Activated naive CD4-positive, alpha-beta T cell treated with anti-CD3 and anti-CD28 coated beads, Interleukin-2, amount 50 U/mL, for 72 hours (primary cell): ENCODE data around the gene AIG1. TPM values are rescaled to one million over a fixed set of nuclear protein-coding genes. Genes with fewer than 3 reads are reported as not detected.

Experiments
- ATAC-seq, 2 donors: fragments of 150-1000 bp; cut with Tn5 transposase; 2 replicates each; pipeline ENCODE4 v1.10.0; 2021; ENCODE audit warnings: mild to moderate bottlenecking in 2 of 2, moderate library complexity in 2 of 2
- DNase-seq, 2 donors: peaks; one replicate each; pipeline ENCODE4 v3.0.0; 2021 to 2022; ENCODE audit warnings: low spot score in 2 of 2
- H3K27ac Mint-ChIP-seq, 2 donors: one replicate each; pipeline ENCODE4 v1.8.0; 2022; ENCODE audit warnings: mild to moderate bottlenecking in 2 of 2, mixed read lengths in 2 of 2
- H3K36me3 Mint-ChIP-seq, 2 donors: one replicate each; pipeline ENCODE4 v1.8.0; 2022; ENCODE audit warnings: mixed read lengths in 2 of 2
- H3K9me3 Mint-ChIP-seq, 2 donors: one replicate each; pipeline ENCODE4 v1.8.0; 2022; ENCODE audit warnings: mixed read lengths in 2 of 2
- total RNA-seq, 2 donors: library from RNA; stranded (reverse); gene quantifications; one replicate each; pipeline ENCODE4 v1.2.3, GENCODE V29; 2022

AIG1 gene
- total RNA-seq, 2 donors from 2014 or later = 15.5 to 34.8 TPM

- Mint-ChIP-seq H3K36me3 (peaks cover 0 to 15% of the 10 kb centered on the region in 2 donors), H3K9me3 (peaks cover 0 to 6% of the 10 kb centered on the region in 2 donors), H3K27ac (no peak overlapping the region)
- DNase-seq (no peak), ATAC-seq (no peak)
Measured at GRCh38 chr6:143103916-143104315, 43.2 kb downstream of the AIG1 start.

GRCh38 chr6:143107440-143107839, 46.8 kb downstream of the AIG1 start:
- Mint-ChIP-seq H3K9me3 (peaks cover 0 to 6% of the 10 kb centered on the region in 2 donors), H3K27ac (no peak overlapping the region), H3K36me3 (peaks cover 0 to 25% of the 10 kb centered on the region in 2 donors)
- no peak for DNase-seq
- no peak for ATAC-seq

- Mint-ChIP-seq H3K27ac (no peak overlapping the region), H3K36me3 (peaks cover 0 to 25% of the 10 kb centered on the region in 2 donors), H3K9me3 (peaks cover 0 to 6% of the 10 kb centered on the region in 2 donors)
- DNase-seq (no peak), ATAC-seq (no peak)
Measured at GRCh38 chr6:143107911-143108761, 47.4 kb downstream of the AIG1 start.

- no peak for ATAC-seq
- peaks cover 0 to 18% of the 10 kb centered on the region in 2 donors for H3K36me3 Mint-ChIP-seq
- no peak for DNase-seq
- peaks cover 0 to 6% of the 10 kb centered on the region in 2 donors for H3K9me3 Mint-ChIP-seq
- no peak overlapping the region for H3K27ac Mint-ChIP-seq
Measured at GRCh38 chr6:143109196-143109595, 48.5 kb downstream of the AIG1 start.

GRCh38 chr6:143110572-143110971, 49.9 kb downstream of the AIG1 start:
- ATAC-seq (no peak), DNase-seq (no peak)
- H3K9me3 Mint-ChIP-seq = peaks cover 0 to 6% of the 10 kb centered on the region in 2 donors
- H3K36me3 Mint-ChIP-seq = peaks cover 0 to 16% of the 10 kb centered on the region in 2 donors
- H3K27ac Mint-ChIP-seq = no peak overlapping the region

- no peak for DNase-seq
- ATAC-seq = no peak
- Mint-ChIP-seq H3K36me3 (peaks cover 0 to 13% of the 10 kb centered on the region in 2 donors), H3K9me3 (peaks cover under 1 to 8% of the 10 kb centered on the region in 2 donors), H3K27ac (no peak overlapping the region)
Measured at GRCh38 chr6:143110996-143111395, 50.3 kb downstream of the AIG1 start.

- Mint-ChIP-seq H3K36me3 (peaks cover 0 to 16% of the 10 kb centered on the region in 2 donors), H3K9me3 (peaks cover 5 to 12% of the 10 kb centered on the region in 2 donors), H3K27ac (no peak overlapping the region)
- DNase-seq = no peak
- no peak for ATAC-seq
Measured at GRCh38 chr6:143111443-143111842, 50.8 kb downstream of the AIG1 start.

GRCh38 chr6:143112084-143112768, 51.5 kb downstream of the AIG1 start:
- DNase-seq = no peak
- Mint-ChIP-seq H3K9me3 (peaks cover 6 to 16% of the 10 kb centered on the region in 2 donors), H3K36me3 (peaks cover 0 to 17% of the 10 kb centered on the region in 2 donors), H3K27ac (peak overlapping the region in 1 of 2 donors; percentile 31)
- ATAC-seq = peak; percentile 71 to 88

GRCh38 chr6:143112837-143113236, 52.1 kb downstream of the AIG1 start:
- peaks cover 0 to 17% of the 10 kb centered on the region in 2 donors for H3K36me3 Mint-ChIP-seq
- peaks cover 6 to 18% of the 10 kb centered on the region in 2 donors for H3K9me3 Mint-ChIP-seq
- no peak for DNase-seq
- ATAC-seq = no peak
- peak overlapping the region in 1 of 2 donors; percentile 31 for H3K27ac Mint-ChIP-seq

GRCh38 chr6:143115728-143116127, 55.0 kb downstream of the AIG1 start:
- peaks cover 6 to 22% of the 10 kb centered on the region in 2 donors for H3K9me3 Mint-ChIP-seq
- no peak for ATAC-seq
- H3K36me3 Mint-ChIP-seq = peaks cover 6 to 30% of the 10 kb centered on the region in 2 donors
- DNase-seq = no peak
- no peak overlapping the region for H3K27ac Mint-ChIP-seq

- peaks cover 11 to 24% of the 10 kb centered on the region in 2 donors for H3K9me3 Mint-ChIP-seq
- no peak for DNase-seq
Measured at GRCh38 chr6:143117108-143117507, 56.4 kb downstream of the AIG1 start.

GRCh38 chr6:143119260-143119659, 58.6 kb downstream of the AIG1 start:
- no peak overlapping the region for H3K27ac Mint-ChIP-seq
- peaks cover 12 to 30% of the 10 kb centered on the region in 2 donors for H3K36me3 Mint-ChIP-seq
- DNase-seq (no peak), ATAC-seq (no peak)
- peaks cover 11 to 29% of the 10 kb centered on the region in 2 donors for H3K9me3 Mint-ChIP-seq

More at GRCh38 chr6:143117108-143117507, 56.4 kb downstream of the AIG1 start:
- ATAC-seq = no peak
- H3K36me3 Mint-ChIP-seq = peaks cover 12 to 29% of the 10 kb centered on the region in 2 donors
- no peak overlapping the region for H3K27ac Mint-ChIP-seq

- DNase-seq (no peak), ATAC-seq (no peak)
- H3K36me3 Mint-ChIP-seq = peaks cover 13 to 52% of the 10 kb centered on the region in 2 donors
- no peak overlapping the region for H3K27ac Mint-ChIP-seq
- H3K9me3 Mint-ChIP-seq = peaks cover 5 to 34% of the 10 kb centered on the region in 2 donors
Measured at GRCh38 chr6:143123081-143123480, 62.4 kb downstream of the AIG1 start.

GRCh38 chr6:143123941-143124340, 63.3 kb downstream of the AIG1 start:
- Mint-ChIP-seq H3K36me3 (peaks cover 18 to 57% of the 10 kb centered on the region in 2 donors), H3K9me3 (peaks cover 5 to 34% of the 10 kb centered on the region in 2 donors), H3K27ac (no peak overlapping the region)
- ATAC-seq = no peak
- no peak for DNase-seq

GRCh38 chr6:143125455-143125854, 64.8 kb downstream of the AIG1 start:
- H3K27ac Mint-ChIP-seq = no peak overlapping the region
- ATAC-seq = peak in 1 of 2 donors; percentile 40
- peaks cover 13 to 50% of the 10 kb centered on the region in 2 donors for H3K36me3 Mint-ChIP-seq

GRCh38 chr6:143125864-143126573, 65.3 kb downstream of the AIG1 start:
- ATAC-seq (peak; percentile 60 to 64), DNase-seq (no peak)
- H3K36me3 Mint-ChIP-seq = peaks cover 18 to 50% of the 10 kb centered on the region in 2 donors
- H3K27ac Mint-ChIP-seq = peak overlapping the region in 1 of 2 donors; percentile 79
- H3K9me3 Mint-ChIP-seq = peaks cover 10 to 33% of the 10 kb centered on the region in 2 donors

More at GRCh38 chr6:143125455-143125854, 64.8 kb downstream of the AIG1 start:
- H3K9me3 Mint-ChIP-seq = peaks cover 5 to 30% of the 10 kb centered on the region in 2 donors
- DNase-seq = no peak
